HK-2 (cell line): ENCODE measurements around the gene FECH.
"Not testable (repeated sequence)": the region's sequence is repeated elsewhere in the genome, so short reads cannot be mapped to it uniquely, and the experiment has no call there.

ENCODE experiments used
- DNase-seq: peaks from one replicate; pipeline ENCODE4 v3.0.0-alpha.2; 2018; ENCODE audit not compliant: unreplicated experiment

The FECH gene, protein sequence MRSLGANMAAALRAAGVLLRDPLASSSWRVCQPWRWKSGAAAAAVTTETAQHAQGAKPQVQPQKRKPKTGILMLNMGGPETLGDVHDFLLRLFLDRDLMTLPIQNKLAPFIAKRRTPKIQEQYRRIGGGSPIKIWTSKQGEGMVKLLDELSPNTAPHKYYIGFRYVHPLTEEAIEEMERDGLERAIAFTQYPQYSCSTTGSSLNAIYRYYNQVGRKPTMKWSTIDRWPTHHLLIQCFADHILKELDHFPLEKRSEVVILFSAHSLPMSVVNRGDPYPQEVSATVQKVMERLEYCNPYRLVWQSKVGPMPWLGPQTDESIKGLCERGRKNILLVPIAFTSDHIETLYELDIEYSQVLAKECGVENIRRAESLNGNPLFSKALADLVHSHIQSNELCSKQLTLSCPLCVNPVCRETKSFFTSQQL

DNA sequence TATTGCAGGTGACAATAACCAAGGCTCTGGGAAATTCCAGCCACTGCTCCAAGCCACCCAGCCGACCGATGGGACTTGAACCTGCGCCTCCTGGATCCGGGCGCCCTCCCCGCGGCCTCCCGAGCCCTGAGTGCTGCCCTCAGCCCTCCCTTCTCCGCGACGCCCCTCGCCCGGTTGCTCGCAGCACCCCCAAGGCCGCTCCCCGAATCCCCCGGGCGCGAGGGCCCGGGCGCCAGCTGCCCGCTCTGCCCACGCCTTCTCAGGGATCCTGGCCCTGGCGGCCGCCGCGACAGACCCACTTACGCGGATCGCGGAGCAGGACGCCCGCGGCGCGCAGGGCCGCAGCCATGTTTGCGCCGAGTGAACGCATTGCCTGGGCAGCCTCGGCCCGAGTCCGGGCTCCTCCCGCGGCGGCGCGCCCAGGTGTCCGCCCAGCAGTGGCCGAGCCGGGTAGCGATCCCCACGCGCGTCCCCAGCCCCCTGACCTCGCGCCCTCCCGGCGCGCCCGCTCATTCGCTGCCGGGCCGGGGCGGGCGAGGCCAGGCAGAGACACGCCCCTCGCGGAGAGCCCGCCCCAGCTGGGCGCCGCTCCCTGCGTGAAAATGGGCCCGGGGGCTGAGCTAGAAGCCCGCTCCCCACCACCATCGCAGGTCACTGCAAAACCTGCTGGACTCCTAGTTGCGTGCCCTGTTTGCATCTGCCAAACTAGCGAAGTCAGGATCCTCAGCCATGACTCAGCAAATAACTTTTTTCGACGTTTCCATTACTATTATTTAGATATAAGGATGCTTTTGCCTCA, at the start of gene FECH:
TSS of gene FECH (minus strand) at position 452 of the 799 bp plus-strand sequence. CDS start at position 370, 82 bp downstream.
- DNase-seq: peak; percentile 66

DNA sequence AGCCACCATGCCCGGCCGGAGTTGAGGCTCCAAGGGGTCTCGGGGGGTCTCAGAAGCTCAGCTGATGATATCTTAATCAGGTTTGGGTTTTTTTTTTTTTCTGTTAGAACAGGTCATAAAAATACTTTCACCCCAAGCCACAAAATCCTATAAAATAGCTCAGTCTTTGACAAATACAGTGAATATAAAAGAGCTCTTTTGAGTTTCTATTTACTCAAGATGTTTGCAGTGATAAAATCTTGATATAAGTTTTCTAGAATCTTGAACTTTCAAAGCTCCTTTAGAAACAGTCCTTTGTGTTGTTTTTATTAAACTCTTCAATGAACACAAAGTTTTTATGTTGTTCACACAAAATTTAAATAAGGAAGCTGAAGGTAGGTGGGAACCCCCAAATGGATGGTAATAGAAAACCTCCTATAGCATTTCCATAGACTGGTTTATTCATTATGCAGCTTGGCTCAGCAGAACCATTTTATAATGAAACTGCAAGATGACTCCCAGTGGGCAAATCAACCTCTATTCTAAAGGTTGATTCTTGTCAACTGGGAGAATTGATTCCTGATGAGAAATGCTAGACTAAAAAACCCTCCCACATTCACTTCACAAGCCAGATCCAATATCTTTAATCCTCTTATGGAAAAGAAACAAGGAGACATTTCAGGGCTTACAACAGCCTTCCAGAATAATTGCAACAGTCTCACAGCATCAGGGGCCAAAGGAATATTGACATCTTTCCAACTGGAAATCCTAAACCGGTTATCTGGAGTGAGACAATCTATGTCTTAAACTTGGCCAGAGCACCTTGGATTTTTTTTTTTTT, 48.7 kb upstream of the FECH start:
- no peak for DNase-seq

GRCh38 chr18:57631697-57632096, 45.2 kb upstream of the FECH start:
- DNase-seq: no peak

DNA sequence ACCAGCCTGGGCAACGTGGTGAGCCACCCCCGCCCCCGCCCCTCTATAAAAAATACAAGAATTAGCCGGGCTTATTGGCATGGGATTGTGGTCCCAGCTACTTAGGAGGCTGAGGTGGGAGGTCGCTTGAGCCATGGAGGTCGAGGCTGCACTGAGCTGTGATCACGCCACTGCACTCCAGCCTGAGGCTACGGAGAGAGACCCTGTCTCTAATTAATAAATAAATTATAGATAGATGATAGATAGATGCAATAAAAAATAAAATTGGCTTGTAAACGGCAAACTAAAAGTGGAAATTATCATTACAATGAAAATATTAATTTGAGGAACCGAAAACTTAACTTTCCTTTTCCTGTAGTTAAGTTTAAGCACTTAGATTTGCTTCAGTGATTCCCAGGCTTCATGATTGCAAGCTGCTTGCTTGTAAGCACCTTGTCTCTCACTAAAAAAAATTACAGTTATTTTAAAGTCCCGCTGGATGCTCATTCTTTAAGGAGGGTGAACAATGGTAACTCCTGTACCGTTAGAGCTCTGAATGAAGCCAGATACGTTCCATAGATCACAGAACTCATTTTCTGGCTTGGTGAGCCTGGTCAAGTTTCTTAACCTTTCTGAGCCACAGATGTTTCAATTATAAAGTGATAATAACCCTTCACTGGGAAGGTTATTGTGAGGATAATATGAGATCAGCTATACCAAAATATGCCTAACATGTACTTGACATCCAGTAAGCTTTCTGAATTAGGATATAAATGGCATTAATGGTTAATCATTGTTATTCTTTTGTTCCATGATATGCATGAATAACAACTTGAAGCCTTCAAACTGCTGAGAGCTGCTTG, 44.5 kb upstream of the FECH start:
- DNase-seq: no peak

DNA sequence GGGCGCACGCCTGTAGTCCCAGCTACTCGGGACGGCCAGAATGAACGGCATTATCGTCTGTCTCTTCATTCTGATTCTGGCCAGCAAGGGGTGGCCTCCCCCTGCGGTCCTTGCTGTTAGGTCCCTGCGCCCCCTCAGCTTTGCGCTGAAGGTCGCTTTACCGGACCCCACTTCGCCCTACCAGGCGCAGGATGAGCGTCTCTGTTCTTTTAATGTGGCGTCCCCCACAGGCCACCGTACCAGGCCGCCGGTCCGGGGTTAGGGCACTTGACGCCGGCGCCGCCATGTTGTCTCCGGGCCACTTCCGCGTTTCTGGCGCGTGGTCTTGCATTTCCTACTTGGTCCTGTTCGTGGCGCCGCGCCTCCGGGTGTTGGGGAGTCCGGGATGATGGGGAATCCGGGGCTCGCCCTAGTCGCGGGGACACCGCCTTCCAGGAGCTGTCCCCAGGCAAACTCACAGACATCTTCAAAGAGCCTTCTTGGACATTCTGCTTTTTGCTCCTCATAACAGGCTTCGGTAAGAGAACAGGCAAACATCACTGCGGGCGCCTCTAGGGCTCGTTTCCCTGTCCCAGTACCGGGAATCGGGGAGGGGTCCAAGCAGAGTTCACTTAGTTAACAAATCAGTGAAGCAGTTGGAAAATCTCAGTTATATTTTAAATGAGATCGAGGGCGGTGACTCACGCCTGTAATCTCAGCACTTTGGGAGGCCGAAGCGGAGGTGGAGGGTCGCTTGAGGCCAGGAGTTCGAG, 43.7 kb upstream of the FECH start:
- DNase-seq: peak; percentile 77

GRCh38 chr18:57629422-57629821, 42.9 kb upstream of the FECH start:
- DNase-seq: no peak

DNA sequence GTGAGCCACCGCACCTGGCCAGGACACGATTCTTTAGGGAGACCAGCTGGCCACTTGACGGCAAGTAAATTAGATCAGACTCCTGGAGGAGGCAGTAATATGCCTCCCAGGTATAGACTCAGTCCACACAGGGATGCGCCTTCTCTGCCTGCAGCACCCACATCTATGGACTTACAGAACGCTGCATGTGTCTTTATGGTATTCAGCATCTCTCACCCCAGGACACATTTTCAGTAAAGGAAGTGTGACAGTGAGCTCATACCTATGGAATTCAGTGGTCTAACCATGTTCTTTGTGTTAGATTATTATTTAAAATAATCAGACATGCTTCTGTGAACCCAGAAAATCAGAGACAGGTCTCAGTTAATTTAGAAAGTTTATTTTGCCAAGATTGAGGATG, 41.0 kb upstream of the FECH start:
- no peak for DNase-seq

GRCh38 chr18:57624988-57625387, 38.5 kb upstream of the FECH start:
- peak; percentile 18 for DNase-seq

GRCh38 chr18:57621246-57621604, 34.7 kb upstream of the FECH start:
- DNase-seq: no peak

DNA sequence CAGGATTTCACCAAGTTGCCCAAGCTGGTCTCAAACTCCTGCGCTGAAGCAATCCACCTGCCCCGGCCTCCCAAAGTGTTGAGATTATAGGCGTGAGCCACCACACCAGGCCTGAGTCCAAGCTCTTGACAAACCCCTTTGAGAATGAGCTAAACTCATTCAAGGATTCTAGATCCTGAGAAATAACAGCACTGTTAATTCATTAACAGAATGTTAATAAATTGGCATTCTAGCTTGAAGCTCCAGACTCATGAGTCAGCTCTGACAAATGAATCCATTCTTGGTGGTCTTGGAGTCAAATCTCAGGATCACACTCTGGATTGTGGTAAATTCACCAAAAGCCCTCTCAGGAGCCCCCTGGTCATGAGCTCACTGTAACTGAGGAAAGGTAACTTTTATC, 33.4 kb upstream of the FECH start:
- no peak for DNase-seq

- no peak for DNase-seq
Observed at GRCh38 chr18:57618910-57619309, 32.4 kb upstream of the FECH start.

- DNase-seq: no peak
Observed at GRCh38 chr18:57603871-57604270, 17.4 kb upstream of the FECH start.

GRCh38 chr18:57595347-57595746, 8.8 kb upstream of the FECH start:
- DNase-seq: no peak

DNA sequence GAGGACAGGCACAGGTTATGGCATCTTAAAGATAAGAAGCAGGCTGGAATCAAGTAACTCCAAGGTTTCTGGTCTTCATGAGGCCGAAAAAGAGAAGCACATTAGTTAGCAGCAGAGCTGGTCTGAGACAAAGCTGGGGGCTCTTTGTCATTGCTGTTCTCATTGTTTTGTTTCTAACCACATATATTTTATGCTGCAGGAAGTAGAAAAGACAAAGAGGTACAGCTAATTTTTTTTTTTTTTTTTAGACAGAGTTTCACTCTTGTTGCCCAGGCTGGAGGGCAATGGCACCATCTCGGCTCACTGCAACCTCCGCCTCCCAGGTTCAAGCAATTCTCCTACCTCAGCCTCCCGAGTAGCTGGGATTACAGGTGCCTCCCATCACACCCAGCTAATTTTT, 6.2 kb upstream of the FECH start:
- DNase-seq: not testable (repeated sequence)

DNA sequence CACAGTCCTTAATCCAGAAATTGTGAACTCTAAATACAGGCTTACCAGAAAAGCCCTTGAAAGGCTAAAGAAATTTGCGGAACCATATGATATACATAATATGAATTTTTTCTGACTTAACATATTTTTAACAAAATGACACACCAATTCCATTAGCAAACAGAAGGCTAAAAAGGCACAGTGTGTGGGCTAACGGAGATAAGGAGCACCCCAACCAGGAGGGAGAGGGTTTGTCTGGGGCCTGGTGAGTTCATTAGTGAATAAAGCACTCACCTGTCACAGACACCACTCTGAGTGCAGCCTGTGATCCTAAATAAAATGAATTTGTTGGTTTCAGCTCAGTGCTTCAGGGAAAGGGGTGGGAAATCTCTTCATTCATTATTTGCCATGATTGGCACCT, 2.7 kb upstream of the FECH start:
- no peak for DNase-seq

GRCh38 chr18:57587098-57587661, 678 bp upstream of the FECH start:
- no peak for DNase-seq

GRCh38 chr18:57585855-57586250, 649 bp downstream of the FECH start:
- DNase-seq: no peak

- DNase-seq: no peak
Observed at GRCh38 chr18:57585421-57585820, 1.1 kb downstream of the FECH start.

DNA sequence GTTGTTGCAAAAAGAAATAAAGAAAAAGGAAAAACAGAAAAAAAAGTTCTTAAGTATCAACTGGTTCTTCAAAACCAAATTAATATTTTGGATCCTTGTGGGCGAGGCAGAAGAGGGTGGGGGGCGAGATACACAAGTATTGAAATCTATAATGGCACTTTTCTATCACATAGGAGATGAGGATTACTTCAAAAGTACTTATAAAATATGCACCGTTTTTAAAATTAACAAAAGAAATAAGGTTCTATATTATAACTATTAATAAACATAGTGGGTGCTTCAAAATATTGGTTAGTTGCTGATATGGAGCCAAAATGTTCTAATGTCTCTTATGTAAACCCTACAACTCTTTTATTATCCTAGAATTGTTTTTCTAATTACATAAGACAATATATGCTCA, 2.1 kb downstream of the FECH start:
- DNase-seq: no peak

- no peak for DNase-seq
Observed at GRCh38 chr18:57583297-57583835, 3.1 kb downstream of the FECH start.
